NOMO-1 treated with dmso at 0.1 percent for 144 hours (cell line): ENCODE results near the gene HBA1.
A peak's percentile ranks its signal among the peaks of the same experiment; 100 is the strongest.
"Not testable (repeated sequence)": the region's sequence is repeated elsewhere in the genome, so short reads cannot be mapped to it uniquely, and the experiment has no call there.

Source experiments
- DNase-seq: peaks from one replicate; lab custom pipeline; 2025; ENCODE audit not compliant: unreplicated experiment; lab: John Stamatoyannopoulos, UW

HBA1 gene

DNA sequence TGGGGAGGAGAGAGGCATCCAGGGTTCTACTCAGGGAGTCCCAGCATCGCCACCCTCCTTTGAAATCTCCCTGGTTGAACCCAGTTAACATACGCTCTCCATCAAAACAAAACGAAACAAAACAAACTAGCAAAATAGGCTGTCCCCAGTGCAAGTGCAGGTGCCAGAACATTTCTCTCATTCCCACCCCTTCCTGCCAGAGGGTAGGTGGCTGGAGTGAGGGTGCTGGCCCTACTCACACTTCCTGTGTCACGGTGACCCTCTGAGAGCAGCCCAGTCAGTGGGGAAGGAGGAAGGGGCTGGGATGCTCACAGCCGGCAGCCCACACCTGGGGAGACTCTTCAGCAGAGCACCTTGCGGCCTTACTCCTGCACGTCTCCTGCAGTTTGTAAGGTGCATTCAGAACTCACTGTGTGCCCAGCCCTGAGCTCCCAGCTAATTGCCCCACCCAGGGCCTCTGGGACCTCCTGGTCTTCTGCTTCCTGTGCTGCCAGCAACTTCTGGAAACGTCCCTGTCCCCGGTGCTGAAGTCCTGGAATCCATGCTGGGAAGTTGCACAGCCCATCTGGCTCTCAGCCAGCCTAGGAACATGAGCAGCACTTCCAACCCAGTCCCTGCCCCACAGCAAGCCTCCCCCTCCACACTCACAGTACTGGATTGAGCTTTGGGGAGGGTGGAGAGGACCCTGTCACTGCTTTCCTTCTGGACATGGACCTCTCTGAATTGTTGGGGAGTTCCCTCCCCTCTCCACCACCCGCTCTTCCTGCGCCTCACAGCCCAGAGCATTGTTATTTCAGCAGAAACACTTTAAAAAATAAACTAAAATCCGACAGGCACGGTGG, 2.3 kb upstream of the HBA1 start:
- DNase-seq, result not testable (repeated sequence)

DNA sequence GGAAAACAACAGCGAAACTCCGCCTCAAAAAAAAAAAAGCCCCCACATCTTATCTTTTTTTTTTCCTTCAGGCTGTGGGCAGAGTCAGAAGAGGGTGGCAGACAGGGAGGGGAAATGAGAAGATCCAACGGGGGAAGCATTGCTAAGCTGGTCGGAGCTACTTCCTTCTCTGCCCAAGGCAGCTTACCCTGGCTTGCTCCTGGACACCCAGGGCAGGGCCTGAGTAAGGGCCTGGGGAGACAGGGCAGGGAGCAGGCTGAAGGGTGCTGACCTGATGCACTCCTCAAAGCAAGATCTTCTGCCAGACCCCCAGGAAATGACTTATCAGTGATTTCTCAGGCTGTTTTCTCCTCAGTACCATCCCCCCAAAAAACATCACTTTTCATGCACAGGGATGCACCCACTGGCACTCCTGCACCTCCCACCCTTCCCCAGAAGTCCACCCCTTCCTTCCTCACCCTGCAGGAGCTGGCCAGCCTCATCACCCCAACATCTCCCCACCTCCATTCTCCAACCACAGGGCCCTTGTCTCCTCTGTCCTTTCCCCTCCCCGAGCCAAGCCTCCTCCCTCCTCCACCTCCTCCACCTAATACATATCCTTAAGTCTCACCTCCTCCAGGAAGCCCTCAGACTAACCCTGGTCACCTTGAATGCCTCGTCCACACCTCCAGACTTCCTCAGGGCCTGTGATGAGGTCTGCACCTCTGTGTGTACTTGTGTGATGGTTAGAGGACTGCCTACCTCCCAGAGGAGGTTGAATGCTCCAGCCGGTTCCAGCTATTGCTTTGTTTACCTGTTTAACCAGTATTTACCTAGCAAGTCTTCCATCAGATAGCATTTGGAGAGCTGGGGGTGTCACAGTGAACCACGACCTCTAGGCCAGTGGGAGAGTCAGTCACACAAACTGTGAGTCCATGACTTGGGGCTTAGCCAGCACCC, 1.2 kb upstream of the HBA1 start:
- DNase-seq, result no peak

DNA sequence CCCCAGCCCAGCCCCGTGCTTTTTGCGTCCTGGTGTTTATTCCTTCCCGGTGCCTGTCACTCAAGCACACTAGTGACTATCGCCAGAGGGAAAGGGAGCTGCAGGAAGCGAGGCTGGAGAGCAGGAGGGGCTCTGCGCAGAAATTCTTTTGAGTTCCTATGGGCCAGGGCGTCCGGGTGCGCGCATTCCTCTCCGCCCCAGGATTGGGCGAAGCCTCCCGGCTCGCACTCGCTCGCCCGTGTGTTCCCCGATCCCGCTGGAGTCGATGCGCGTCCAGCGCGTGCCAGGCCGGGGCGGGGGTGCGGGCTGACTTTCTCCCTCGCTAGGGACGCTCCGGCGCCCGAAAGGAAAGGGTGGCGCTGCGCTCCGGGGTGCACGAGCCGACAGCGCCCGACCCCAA, 474 bp upstream of the HBA1 start:
- DNase-seq, result not testable (repeated sequence)

DNA sequence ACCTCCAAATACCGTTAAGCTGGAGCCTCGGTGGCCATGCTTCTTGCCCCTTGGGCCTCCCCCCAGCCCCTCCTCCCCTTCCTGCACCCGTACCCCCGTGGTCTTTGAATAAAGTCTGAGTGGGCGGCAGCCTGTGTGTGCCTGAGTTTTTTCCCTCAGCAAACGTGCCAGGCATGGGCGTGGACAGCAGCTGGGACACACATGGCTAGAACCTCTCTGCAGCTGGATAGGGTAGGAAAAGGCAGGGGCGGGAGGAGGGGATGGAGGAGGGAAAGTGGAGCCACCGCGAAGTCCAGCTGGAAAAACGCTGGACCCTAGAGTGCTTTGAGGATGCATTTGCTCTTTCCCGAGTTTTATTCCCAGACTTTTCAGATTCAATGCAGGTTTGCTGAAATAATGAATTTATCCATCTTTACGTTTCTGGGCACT, 928 bp downstream of the HBA1 start:
- peak; percentile 100 for DNase-seq

DNA sequence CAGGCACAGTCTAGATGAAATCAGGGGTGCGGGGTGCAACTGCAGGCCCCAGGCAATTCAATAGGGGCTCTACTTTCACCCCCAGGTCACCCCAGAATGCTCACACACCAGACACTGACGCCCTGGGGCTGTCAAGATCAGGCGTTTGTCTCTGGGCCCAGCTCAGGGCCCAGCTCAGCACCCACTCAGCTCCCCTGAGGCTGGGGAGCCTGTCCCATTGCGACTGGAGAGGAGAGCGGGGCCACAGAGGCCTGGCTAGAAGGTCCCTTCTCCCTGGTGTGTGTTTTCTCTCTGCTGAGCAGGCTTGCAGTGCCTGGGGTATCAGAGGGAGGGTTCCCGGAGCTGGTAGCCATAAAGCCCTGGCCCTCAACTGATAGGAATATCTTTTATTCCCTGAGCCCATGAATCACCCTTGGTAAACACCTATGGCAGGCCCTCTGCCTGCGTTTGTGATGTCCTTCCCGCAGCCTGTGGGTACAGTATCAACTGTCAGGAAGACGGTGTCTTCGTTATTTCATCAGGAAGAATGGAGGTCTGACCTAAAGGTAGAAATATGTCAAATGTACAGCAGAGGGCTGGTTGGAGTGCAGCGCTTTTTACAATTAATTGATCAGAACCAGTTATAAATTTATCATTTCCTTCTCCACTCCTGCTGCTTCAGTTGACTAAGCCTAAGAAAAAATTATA, 1.6 kb downstream of the HBA1 start:
- no peak for DNase-seq

DNA sequence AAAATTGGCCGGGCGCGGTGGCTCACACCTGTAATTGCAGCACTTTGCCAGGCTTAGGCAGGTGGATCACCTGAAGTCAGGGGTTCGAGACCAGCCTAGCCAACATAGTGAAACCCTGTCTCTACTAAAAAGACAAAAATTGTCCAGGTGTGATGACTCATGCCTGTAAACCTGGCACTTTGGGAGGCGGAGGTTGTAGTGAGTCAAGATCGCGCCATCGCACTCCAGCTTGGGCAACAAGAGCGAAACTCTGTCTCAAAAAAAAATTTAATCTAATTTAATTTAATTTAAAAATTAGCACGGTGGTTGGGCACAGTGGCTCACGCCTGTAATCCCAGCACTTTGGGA, 2.2 kb downstream of the HBA1 start:
- DNase-seq, result no peak

DNA sequence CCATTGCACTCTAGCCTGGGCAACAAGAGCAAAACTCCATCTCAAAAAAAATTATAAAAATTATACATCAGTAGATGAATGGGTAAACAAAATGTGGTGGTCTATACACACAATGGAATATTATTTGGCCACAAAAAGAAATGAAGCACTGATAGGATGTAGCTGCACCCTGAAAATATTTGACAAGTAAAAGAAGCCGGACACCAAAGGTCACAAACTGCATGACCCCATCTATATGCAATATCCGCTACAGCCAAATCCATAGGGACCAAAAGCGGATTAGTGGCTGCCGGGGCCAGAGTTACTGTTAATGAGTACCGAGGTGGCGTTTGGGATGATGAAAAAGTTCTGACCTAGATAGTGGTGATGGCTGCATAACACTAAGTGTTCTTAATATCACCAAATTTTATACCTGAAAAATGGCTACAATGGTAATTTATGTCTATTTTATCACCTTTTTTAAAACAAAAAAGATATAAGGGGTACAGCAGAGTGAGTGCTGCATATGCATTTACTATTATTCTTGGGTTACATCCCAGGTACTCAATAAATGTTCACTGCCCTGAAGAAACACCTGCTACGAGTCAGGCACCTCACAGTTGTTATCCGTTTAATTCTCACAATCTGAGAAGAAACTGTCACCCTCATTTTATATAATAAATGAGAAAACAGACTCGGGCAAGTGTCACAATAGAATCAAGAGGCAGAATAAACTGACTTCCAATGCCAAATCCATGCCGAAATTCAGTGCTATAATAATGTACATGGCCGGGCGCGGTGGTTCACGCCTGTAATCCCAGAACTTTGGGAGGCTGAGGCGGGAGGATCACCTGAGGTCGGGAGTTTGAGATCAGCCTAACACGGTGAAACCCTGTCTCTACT, 3.0 kb downstream of the HBA1 start:
- DNase-seq, result no peak

DNA sequence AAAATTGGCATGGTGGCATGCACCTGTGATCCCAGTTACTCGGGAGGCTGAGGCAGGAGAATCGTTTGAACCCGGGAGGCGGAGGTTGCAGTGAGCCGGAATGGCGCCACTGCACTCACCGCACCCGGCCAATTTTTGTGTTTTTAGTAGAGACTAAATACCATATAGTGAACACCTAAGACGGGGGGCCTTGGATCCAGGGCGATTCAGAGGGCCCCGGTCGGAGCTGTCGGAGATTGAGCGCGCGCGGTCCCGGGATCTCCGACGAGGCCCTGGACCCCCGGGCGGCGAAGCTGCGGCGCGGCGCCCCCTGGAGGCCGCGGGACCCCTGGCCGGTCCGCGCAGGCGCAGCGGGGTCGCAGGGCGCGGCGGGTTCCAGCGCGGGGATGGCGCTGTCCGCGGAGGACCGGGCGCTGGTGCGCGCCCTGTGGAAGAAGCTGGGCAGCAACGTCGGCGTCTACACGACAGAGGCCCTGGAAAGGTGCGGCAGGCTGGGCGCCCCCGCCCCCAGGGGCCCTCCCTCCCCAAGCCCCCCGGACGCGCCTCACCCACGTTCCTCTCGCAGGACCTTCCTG, 3.7 kb downstream of the HBA1 start, which contains the start of gene HBQ1:
TSS of gene HBQ1 (plus strand) at position 359 of the 575 bp plus-strand sequence. CDS start at position 387, 28 bp downstream.
- no peak for DNase-seq

DNA sequence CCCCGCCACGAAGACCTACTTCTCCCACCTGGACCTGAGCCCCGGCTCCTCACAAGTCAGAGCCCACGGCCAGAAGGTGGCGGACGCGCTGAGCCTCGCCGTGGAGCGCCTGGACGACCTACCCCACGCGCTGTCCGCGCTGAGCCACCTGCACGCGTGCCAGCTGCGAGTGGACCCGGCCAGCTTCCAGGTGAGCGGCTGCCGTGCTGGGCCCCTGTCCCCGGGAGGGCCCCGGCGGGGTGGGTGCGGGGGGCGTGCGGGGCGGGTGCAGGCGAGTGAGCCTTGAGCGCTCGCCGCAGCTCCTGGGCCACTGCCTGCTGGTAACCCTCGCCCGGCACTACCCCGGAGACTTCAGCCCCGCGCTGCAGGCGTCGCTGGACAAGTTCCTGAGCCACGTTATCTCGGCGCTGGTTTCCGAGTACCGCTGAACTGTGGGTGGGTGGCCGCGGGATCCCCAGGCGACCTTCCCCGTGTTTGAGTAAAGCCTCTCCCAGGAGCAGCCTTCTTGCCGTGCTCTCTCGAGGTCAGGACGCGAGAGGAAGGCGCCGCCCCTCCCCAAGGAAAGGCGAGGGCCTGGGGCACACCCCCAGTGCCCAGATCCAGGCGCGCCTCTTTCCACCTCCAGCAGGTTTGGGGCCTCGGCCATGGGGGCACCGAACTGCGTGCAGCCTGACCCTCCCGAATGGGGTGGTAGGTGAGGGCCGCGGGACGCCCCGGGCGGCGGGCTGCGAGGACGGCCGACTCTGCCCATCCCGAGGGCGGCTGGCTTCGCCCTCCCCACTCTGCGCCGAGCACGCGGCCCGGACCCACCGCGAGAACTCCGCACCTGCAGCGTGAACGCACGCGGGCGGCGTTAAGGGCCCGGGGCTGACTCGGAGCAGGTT, 4.4 kb downstream of the HBA1 start:
- peak; percentile 65 for DNase-seq

DNA sequence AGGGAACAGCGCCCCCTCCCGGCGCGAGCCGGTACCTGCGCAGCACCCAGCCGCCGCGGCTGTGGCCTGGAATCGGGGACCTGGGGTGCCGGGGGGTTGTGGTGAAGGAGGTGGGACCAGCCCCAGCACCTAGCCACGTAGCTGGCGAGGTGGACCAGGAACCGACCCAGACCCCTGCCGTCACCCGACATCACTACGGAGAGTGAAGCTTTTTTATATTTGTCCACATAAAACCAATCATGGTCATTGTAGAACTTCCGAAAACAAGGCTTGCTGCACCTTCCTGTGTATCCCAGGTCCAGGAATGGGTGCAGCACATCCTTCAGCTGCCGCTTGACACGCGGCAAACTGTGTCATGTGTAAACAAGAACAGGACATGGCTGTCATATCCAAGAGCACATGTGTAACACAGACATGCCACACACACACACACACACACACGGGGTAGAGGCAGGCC, 5.1 kb downstream of the HBA1 start:
- no peak for DNase-seq

DNA sequence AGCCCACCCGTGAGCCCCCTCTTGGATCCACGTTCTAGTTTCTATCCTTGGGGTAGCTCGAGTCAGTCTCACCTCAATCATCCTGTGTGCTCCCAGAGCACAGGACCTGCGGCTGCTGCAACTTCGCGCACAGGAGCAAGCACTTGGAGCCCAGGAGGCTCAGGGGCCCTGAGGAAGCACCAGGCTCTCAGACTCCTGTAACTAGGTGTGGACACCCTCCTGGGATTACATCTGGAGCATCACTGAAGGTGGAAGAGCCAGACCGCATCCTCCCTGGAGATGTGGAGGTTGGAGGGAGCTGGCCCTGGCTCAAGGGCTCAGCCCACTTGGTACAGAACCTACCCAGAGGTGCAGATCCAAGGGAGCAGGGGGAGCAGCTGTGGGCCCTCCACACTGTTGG, 6.5 kb downstream of the HBA1 start:
- no peak for DNase-seq

DNA sequence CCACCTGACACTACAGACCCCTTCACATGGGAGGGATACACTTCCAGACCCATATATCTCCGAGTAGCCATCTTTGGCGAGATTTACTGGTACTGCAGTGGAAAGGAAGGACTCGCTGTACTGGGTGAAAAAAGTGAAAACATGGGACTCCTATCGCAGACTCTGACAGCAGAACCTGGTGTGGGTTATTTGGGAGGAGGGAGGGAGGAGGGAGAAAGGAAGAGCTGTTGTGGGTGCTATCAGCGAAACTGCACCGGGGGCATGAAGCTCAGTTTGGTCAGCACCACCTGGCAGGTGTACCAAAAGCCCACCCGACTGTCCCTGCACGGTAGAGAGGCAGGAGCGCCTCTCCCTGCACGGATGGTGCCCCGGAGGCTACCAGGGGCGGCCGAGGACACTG, 8.7 kb downstream of the HBA1 start:
- DNase-seq, result no peak

DNA sequence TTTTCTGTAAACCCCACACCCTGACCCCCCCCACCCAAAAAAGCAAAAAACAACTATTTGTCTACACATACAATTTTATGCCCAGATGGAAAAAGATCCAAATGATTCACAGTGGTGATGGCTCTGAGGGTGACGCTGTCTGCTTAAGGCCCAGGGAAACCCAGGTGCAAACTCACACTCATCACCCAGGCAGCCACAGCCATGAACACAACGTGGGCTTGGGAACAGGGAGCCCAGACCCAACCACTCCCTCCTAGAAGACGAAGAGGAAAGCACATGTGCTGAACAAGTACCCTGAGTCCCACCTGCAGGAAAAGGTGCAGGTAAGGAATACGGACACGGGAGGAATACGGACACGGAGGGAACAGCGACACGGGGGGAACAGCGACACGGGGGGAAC, 9.2 kb downstream of the HBA1 start:
- DNase-seq, result no peak

DNA sequence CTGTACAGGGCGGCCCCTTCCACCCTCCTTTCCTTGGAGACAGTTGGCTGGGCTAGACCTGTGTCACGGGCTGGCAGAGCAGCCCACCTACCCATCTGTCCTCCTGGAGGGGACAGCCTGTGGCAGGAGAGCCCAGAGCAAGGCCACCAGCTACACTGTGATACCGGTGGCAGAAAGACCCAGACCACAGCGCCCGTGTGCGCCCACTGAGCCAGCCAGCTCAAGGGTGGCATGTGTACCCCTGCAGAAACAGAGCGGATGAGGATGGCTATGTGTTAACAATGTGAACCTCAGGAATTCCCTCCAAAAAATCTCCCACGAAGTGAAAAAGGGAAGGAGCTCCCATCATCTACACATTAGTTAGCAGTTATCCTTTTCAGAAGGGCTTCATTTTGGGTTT, 10.8 kb downstream of the HBA1 start:
- DNase-seq, result no peak

DNA sequence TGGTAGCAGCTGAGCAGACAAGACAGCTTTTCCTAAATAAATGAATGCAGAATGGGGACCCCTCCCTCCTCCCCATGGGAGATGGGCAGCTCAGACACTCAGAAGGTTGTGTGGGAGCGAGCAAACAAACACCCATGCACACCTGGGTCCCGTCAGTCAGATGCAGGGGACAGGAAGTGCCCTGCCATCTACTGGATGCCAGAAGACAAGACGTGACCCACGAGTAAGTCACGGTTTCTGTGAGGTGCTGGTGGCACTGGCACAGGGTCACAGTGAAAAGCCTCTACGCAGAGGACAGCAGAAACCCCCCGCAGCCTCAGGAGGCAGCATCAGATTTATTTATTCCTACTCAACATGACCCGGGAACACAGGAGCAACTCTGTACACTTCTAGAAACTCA, 12.2 kb downstream of the HBA1 start:
- no peak for DNase-seq

DNA sequence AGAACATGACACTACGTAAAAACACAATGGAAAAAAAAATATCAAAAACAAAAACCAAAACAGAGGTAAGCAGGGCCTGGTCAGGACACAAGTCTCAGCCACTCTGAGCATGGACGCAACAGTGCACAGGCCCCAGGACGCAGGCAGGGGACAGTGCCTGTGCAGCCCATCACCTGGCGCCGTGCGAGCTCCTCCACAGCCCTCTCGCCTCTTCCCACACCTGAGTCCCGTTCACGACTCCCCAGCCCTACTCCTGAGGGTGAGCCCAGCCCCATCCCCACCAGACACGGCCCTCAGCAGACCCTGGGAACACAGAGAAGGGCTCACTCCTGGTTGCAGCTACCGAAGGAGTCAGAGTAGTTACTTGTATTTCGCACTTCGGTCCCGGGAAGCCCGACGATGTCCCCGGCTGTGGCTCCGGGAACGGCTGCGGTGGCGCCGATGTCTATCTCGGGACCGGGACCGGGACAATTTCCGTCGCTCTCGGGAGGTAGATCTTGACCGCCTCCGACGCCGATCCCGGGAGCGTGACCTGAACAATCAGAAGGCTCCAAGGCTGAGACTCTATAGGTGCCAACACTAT, 13.2 kb downstream of the HBA1 start:
- no peak for DNase-seq

DNA sequence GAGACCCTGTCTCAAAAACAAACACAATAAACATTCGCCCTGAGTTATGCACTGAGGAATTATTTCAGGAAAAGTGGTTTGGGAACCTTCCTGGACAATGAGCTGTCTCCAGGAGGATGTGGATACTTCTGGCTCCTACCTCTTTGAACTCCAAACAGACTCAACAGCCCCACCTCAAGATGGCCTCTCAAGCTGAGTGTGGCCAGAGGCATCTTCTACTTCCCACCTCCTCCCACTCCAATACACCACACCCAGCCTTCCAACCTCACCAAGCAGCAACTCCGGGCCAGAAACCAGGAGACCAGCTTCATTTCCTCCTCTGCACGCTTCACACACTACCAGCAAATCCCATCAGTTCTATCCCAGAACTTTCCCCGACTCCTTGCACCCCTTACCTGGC, 15.4 kb downstream of the HBA1 start:
- DNase-seq, result no peak

DNA sequence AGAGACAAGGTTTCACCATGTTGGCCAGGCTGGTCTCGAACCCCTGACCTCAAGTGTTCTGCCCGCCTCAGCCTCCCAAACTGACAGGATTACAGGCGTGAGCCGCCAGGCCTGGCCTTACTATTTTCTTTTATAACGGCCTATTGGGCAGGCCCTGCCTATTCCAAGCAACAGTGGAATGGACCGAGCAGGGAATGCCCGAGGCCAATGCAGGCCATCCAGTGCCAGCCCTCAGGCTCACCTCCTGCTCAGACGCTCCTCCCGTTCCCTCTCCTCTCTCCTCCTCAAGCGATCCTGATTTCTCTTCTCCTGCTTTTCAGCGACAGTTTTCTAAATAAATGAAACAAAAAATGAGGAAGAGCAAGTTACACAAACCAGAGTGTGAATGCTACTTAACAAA, 16.2 kb downstream of the HBA1 start:
- no peak for DNase-seq

DNA sequence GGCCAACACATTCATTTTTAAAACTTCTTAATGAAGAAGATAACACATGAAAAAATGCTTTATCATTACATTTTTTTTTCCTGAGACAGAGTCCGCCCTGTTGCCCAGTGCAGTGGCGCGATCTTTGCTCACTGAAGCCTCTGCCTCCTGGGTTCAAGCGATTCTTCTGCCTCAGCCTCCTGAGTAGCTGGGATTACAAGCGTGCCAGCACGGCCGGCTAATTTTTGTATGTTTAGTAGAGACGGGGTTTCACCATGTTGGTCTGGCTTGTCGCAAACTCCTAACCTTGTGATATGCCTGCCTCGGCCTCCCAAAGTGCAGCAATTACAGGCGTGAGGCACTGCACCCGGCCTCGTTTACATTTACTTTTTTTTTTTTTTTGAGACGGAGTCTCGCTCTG, 17.0 kb downstream of the HBA1 start:
- no peak for DNase-seq
